HEK293T (cell line): ENCODE measurements around the gene STON1.

Experiments
- ARNT ChIP-seq: fragments of 450-650 bp; IDR thresholded peaks from 2 replicates; pipeline ENCODE4 v1.6.1; 2017; ENCODE audit warnings: mild to moderate bottlenecking
- FOXA1 ChIP-seq: fragments of 450-650 bp; IDR thresholded peaks from 2 replicates; pipeline ENCODE4 v1.6.1; 2016; ENCODE audit warnings: mild to moderate bottlenecking
- FOXK2 ChIP-seq: fragments of 450-650 bp; IDR thresholded peaks from 2 replicates; pipeline ENCODE4 v1.6.1; 2016; ENCODE audit warnings: mild to moderate bottlenecking
- NFRKB ChIP-seq: fragments of 450-650 bp; IDR thresholded peaks from 2 replicates; pipeline ENCODE4 v1.6.1; 2016; ENCODE audit warnings: mild to moderate bottlenecking, moderate library complexity

DNA sequence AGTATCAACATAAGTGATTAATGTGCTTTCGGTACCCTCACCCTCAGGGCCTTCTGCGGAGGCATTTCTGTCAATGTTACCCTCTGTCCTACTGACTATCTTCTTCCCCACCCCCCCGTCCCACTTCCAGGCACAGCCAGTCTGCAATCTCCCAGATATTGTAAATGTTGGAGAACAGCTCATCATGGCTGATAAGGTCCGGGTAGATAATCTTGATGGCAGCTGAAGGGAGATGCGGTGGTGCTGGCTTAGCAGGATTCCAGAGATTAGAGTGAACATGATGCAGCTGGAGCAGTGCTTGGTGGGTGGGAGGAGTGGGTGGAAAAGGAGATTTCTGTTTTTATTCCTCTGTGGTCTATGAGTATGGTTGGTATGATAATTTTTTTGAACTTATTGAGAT, 103.2 kb downstream of the STON1 start:
- TF ChIP-seq ARNT (no peak), FOXA1 (no peak), NFRKB (no peak), FOXK2 (no peak)
